GM18508 (cell line): ENCODE results near the gene MYH7B.

Experiments
- ATAC-seq: cut with Tn5 transposase; IDR thresholded peaks from one replicate; pipeline ENCODE4 v1.9.1; 2021; ENCODE audit warnings: moderate number of reproducible peaks; ENCODE audit not compliant: insufficient read depth, unreplicated experiment

The MYH7B gene

GRCh38 chr20:35002426-35003210 is 47.0 kb downstream of the MYH7B start:
- no peak for ATAC-seq

- ATAC-seq: no peak
Measured at GRCh38 chr20:35003211-35004031, 47.8 kb downstream of the MYH7B start.

- ATAC-seq: no peak
Measured at GRCh38 chr20:35004051-35004725, 48.5 kb downstream of the MYH7B start.

- no peak for ATAC-seq
Measured at GRCh38 chr20:35004749-35005462, 49.2 kb downstream of the MYH7B start.
